HEK293 (cell line): ENCODE results near the gene CD2AP.

Source experiments
- BCL11B ChIP-seq: fragments of 450-650 bp; formaldehyde crosslinking; IDR thresholded peaks from 2 replicates; pipeline ENCODE4 v1.5.1; 2016; ENCODE audit warnings: low read depth, missing biosample characterization, missing genetic modification characterization
- CTCF ChIP-seq: fragments of 450-650 bp; formaldehyde crosslinking; IDR thresholded peaks from 2 replicates; pipeline ENCODE4 v1.5.1; 2016; ENCODE audit warnings: missing biosample characterization, missing genetic modification characterization
- FEZF1 ChIP-seq: fragments of 450-650 bp; formaldehyde crosslinking; IDR thresholded peaks from 2 replicates; pipeline ENCODE4 v1.5.1; 2016; ENCODE audit warnings: missing biosample characterization, missing genetic modification characterization
- GLIS1 ChIP-seq: fragments of 450-650 bp; formaldehyde crosslinking; IDR thresholded peaks from 2 replicates; pipeline ENCODE4 v1.5.1; 2016; ENCODE audit warnings: missing biosample characterization, missing genetic modification characterization
- MYNN ChIP-seq: fragments of 450-650 bp; formaldehyde crosslinking; IDR thresholded peaks from 2 replicates; pipeline ENCODE4 v1.5.1; 2016; ENCODE audit warnings: missing biosample characterization, missing genetic modification characterization, borderline replicate concordance
- MZF1 ChIP-seq: fragments of 450-650 bp; formaldehyde crosslinking; IDR thresholded peaks from 2 replicates; pipeline ENCODE4 v1.5.1; 2017; ENCODE audit warnings: missing biosample characterization, missing genetic modification characterization, borderline replicate concordance
- RBAK ChIP-seq: fragments of 450-650 bp; formaldehyde crosslinking; IDR thresholded peaks from 2 replicates; pipeline ENCODE4 v1.5.1; 2016; ENCODE audit warnings: missing biosample characterization, missing genetic modification characterization
- SETDB1 ChIP-seq: IDR thresholded peaks from one replicate; pipeline ENCODE4 v1.6.1; 2017; ENCODE audit warnings: mild to moderate bottlenecking, low read length, moderate library complexity, mixed read lengths; ENCODE audit not compliant: insufficient read length
- SP7 ChIP-seq: fragments of 450-650 bp; formaldehyde crosslinking; IDR thresholded peaks from 2 replicates; pipeline ENCODE4 v1.5.1; 2016; ENCODE audit warnings: missing biosample characterization, missing genetic modification characterization
- ZBTB1 ChIP-seq: fragments of 450-650 bp; formaldehyde crosslinking; IDR thresholded peaks from 2 replicates; pipeline ENCODE4 v1.5.1; 2016; ENCODE audit warnings: missing biosample characterization, missing genetic modification characterization
- ZFP69B ChIP-seq: fragments of 450-650 bp; formaldehyde crosslinking; IDR thresholded peaks from 2 replicates; pipeline ENCODE4 v1.5.1; 2016; ENCODE audit warnings: missing biosample characterization, missing genetic modification characterization
- ZNF133 ChIP-seq: fragments of 450-650 bp; formaldehyde crosslinking; IDR thresholded peaks from 2 replicates; pipeline ENCODE4 v1.5.1; 2016; ENCODE audit warnings: missing biosample characterization, missing genetic modification characterization
- ZNF146 ChIP-seq: fragments of 450-650 bp; formaldehyde crosslinking; IDR thresholded peaks from 2 replicates; pipeline ENCODE4 v1.5.1; 2016; ENCODE audit warnings: missing biosample characterization, missing genetic modification characterization
- ZNF18 ChIP-seq: fragments of 450-650 bp; formaldehyde crosslinking; IDR thresholded peaks from 2 replicates; pipeline ENCODE4 v1.5.1; 2016; ENCODE audit warnings: missing biosample characterization, missing genetic modification characterization
- ZNF211 ChIP-seq: fragments of 450-650 bp; formaldehyde crosslinking; IDR thresholded peaks from 2 replicates; pipeline ENCODE4 v1.5.1; 2016; ENCODE audit warnings: low read depth, missing biosample characterization, missing genetic modification characterization
- ZNF221 ChIP-seq: fragments of 450-650 bp; formaldehyde crosslinking; IDR thresholded peaks from 2 replicates; pipeline ENCODE4 v1.5.1; 2017; ENCODE audit warnings: missing biosample characterization, missing genetic modification characterization, borderline replicate concordance
- ZNF26 ChIP-seq: fragments of 450-650 bp; formaldehyde crosslinking; IDR thresholded peaks from 2 replicates; pipeline ENCODE4 v1.5.1; 2016; ENCODE audit warnings: missing biosample characterization, missing genetic modification characterization
- ZNF600 ChIP-seq: fragments of 450-650 bp; formaldehyde crosslinking; IDR thresholded peaks from 2 replicates; pipeline ENCODE4 v1.5.1; 2016; ENCODE audit warnings: missing biosample characterization, missing genetic modification characterization
- ZNF623 ChIP-seq: fragments of 450-650 bp; formaldehyde crosslinking; IDR thresholded peaks from 2 replicates; pipeline ENCODE4 v1.5.1; 2016; ENCODE audit warnings: missing biosample characterization, missing genetic modification characterization
- ZNF626 ChIP-seq: fragments of 450-650 bp; sonication (Bioruptor Pico); formaldehyde crosslinking; IDR thresholded peaks from 2 replicates; pipeline ENCODE4 v1.5.1; 2018; ENCODE audit warnings: missing biosample characterization, missing genetic modification characterization, inconsistent platforms
- ZNF660 ChIP-seq: fragments of 450-650 bp; IDR thresholded peaks from 2 replicates; pipeline ENCODE4 v1.5.1; 2018; ENCODE audit warnings: missing biosample characterization, mild to moderate bottlenecking, missing genetic modification characterization
- ZNF677 ChIP-seq: fragments of 450-650 bp; IDR thresholded peaks from 2 replicates; pipeline ENCODE4 v1.5.0; 2018; ENCODE audit warnings: missing biosample characterization, mild to moderate bottlenecking, missing genetic modification characterization, moderate library complexity
- ZNF704 ChIP-seq: fragments of 450-650 bp; formaldehyde crosslinking; IDR thresholded peaks from 2 replicates; pipeline ENCODE4 v1.5.1; 2016; ENCODE audit warnings: missing biosample characterization, missing genetic modification characterization
- ZNF768 ChIP-seq: fragments of 450-650 bp; formaldehyde crosslinking; IDR thresholded peaks from 2 replicates; pipeline ENCODE4 v1.5.1; 2018; ENCODE audit warnings: missing biosample characterization, mild to moderate bottlenecking, missing genetic modification characterization
- ZNF843 ChIP-seq: fragments of 450-650 bp; formaldehyde crosslinking; IDR thresholded peaks from 2 replicates; pipeline ENCODE4 v1.5.1; 2016; ENCODE audit warnings: missing biosample characterization, missing genetic modification characterization
- ZSCAN23 ChIP-seq: fragments of 450-650 bp; formaldehyde crosslinking; IDR thresholded peaks from 2 replicates; pipeline ENCODE4 v1.5.1; 2016; ENCODE audit warnings: missing biosample characterization, missing genetic modification characterization
- TF ChIP-seq, protein P1 (sequence below): fragments of 450-650 bp; formaldehyde crosslinking; IDR thresholded peaks from 2 replicates; pipeline ENCODE4 v1.5.1; 2016; ENCODE audit warnings: missing biosample characterization, missing genetic modification characterization, low read depth
- TF ChIP-seq, protein P2 (sequence below): fragments of 450-650 bp; formaldehyde crosslinking; IDR thresholded peaks from 2 replicates; pipeline ENCODE4 v1.5.1; 2016; ENCODE audit warnings: missing biosample characterization, missing genetic modification characterization, borderline replicate concordance

CD2AP gene

DNA sequence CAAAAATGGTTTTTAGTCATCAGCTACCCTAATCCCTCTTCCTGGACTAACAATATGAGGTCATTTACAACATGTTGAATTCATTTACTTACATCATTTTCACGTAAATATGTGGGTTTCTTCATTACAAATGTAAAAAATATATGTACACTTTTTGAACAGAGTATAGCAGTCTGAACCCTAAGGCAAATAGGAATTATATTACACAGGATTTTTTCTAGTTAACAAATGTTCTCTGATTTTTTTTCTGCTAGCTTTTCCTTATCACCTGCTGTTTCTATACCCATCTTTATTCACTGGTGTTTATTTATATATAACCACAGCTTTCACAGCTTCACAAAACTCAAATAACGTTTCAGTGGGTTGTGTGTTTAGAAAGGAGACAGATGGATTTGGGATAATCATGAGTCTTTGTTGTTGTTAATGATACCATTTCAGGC, 21.0 kb upstream of the CD2AP start (continued):
- no peak for TF ChIP-seq ZNF768
- no peak for TF ChIP-seq ZNF660 (tag by site-specific recombination)
- TF ChIP-seq ZSCAN23 (tag by site-specific recombination), result 0 out of 2 replicates have a peak, but pooled peaks have one; percentile 18
- TF ChIP-seq, protein P1, sequence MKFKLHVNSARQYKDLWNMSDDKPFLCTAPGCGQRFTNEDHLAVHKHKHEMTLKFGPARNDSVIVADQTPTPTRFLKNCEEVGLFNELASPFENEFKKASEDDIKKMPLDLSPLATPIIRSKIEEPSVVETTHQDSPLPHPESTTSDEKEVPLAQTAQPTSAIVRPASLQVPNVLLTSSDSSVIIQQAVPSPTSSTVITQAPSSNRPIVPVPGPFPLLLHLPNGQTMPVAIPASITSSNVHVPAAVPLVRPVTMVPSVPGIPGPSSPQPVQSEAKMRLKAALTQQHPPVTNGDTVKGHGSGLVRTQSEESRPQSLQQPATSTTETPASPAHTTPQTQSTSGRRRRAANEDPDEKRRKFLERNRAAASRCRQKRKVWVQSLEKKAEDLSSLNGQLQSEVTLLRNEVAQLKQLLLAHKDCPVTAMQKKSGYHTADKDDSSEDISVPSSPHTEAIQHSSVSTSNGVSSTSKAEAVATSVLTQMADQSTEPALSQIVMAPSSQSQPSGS (tag by site-specific recombination), result peak; percentile 92
- TF ChIP-seq ZNF26 (tag by site-specific recombination), result no peak
- no peak for TF ChIP-seq MYNN (tag by site-specific recombination)
- TF ChIP-seq ZNF221 (tag by site-specific recombination), result no peak
- TF ChIP-seq ZNF704 (tag by site-specific recombination), result no peak
- no peak for TF ChIP-seq GLIS1 (tag by site-specific recombination)
- no peak for TF ChIP-seq RBAK
- TF ChIP-seq ZNF677, result no peak
- TF ChIP-seq SP7, result peak; percentile 63; the same call in 1 of the 2 replicates
- TF ChIP-seq ZNF133, result no peak
- no peak for TF ChIP-seq CTCF
- TF ChIP-seq ZNF843 (tag by site-specific recombination), result peak; percentile 94
- peak; percentile 14; the same call in 1 of the 2 replicates for TF ChIP-seq MZF1 (tag by site-specific recombination)
- TF ChIP-seq ZNF623 (tag by site-specific recombination), result no peak
- no peak for TF ChIP-seq BCL11B (tag by site-specific recombination)
- peak; percentile 36; the same call in 1 of the 2 replicates for TF ChIP-seq ZFP69B
- TF ChIP-seq ZNF600 (tag by site-specific recombination), result no peak
- no peak for TF ChIP-seq ZNF211
- TF ChIP-seq ZNF146, result peak; percentile 56; the same call in 1 of the 2 replicates
- TF ChIP-seq, protein P2, sequence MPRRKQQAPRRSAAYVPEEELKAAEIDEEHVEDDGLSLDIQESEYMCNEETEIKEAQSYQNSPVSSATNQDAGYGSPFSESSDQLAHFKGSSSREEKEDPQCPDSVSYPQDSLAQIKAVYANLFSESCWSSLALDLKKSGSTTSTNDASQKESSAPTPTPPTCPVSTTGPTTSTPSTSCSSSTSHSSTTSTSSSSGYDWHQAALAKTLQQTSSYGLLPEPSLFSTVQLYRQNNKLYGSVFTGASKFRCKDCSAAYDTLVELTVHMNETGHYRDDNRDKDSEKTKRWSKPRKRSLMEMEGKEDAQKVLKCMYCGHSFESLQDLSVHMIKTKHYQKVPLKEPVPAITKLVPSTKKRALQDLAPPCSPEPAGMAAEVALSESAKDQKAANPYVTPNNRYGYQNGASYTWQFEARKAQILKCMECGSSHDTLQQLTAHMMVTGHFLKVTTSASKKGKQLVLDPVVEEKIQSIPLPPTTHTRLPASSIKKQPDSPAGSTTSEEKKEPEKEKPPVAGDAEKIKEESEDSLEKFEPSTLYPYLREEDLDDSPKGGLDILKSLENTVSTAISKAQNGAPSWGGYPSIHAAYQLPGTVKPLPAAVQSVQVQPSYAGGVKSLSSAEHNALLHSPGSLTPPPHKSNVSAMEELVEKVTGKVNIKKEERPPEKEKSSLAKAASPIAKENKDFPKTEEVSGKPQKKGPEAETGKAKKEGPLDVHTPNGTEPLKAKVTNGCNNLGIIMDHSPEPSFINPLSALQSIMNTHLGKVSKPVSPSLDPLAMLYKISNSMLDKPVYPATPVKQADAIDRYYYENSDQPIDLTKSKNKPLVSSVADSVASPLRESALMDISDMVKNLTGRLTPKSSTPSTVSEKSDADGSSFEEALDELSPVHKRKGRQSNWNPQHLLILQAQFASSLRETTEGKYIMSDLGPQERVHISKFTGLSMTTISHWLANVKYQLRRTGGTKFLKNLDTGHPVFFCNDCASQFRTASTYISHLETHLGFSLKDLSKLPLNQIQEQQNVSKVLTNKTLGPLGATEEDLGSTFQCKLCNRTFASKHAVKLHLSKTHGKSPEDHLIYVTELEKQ (tag by site-specific recombination), result peak; percentile 64; the same call in 1 of the 2 replicates
- TF ChIP-seq ZNF626 (tag by site-specific recombination), result no peak
- no peak; the same call in 1 of the 2 replicates for TF ChIP-seq ZNF18 (tag by site-specific recombination)
- TF ChIP-seq SETDB1, result no peak
- TF ChIP-seq FEZF1, result peak; percentile 90
- TF ChIP-seq ZBTB1, result 0 out of 2 replicates have a peak, but pooled peaks have one; percentile 54
